Measurements from ENCODE around the gene KRTAP19-8.

Gene KRTAP19-8

DNA sequence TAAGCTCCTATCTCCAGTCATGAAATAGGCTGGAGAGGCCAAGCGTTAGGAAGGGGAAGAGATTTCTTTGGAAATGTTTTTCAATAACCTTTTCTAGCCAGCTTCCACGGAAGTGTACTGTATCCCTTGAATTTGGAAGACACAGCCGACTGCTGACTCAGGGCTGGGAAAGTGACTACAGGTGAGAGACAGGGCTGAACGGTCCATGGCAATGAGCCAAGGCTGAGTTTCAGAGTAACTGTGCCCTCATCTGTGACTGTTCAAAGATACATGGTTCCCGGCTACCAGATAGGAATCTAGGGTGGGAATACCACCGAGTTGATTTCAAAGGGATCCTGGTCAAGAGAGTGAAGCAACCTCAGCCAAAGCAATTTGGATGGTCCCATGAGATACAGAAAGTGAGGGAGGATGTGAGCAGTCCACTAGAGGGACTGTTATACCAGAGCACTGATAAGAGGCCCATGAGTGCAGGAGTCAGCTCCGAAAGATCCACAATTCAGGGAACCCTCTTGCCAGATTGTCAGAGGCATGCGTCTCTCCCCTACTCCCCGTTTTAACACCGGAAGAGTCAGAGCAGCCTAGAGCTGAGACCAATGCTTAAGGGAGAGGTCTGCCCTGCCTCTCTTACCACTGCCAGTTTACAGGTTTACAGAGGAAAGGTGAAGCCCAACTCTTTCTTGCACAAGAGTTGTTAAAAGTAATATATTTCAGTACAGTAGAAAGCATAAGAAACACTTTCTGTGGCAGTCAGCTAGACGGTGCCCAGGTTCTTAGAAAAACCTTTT, 3.2 kb upstream of the KRTAP19-8 start:
- no peak for TF ChIP-seq CTCF (IDR thresholded peaks at IDR 0.05; ENCODE audit: low read length, missing control alignments)
- DNase-seq (ENCODE audit: low read depth) = no peak
- no peak overlapping the region for H3K4me3 ChIP-seq (replicated peaks; ENCODE audit: low read depth, low read length)

DNA sequence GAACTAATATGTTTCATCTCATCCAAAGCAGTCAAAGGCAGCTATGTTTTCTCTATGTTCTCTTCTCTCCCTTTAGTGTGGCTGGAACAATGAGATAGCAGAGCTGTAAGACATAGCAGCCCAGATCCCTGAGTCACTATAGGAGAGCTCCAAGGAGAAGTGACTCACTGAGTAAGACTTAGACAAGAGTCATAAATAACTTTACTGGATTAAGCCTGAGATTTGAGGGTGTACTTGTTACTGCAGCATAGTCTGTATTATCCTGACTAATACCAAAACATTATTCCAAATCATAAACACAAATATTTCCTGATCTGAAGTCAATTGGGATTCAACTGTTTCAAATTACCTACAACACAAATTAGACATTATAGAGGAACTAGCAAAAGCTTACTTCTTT, 3.9 kb downstream of the KRTAP19-8 start:
- DNase-seq (ENCODE audit: low read depth) = no peak
- H3K4me3 ChIP-seq (replicated peaks; ENCODE audit: low read depth, low read length) = no peak overlapping the region
- TF ChIP-seq CTCF (IDR thresholded peaks at IDR 0.05; ENCODE audit: low read length, missing control alignments) = no peak

DNA sequence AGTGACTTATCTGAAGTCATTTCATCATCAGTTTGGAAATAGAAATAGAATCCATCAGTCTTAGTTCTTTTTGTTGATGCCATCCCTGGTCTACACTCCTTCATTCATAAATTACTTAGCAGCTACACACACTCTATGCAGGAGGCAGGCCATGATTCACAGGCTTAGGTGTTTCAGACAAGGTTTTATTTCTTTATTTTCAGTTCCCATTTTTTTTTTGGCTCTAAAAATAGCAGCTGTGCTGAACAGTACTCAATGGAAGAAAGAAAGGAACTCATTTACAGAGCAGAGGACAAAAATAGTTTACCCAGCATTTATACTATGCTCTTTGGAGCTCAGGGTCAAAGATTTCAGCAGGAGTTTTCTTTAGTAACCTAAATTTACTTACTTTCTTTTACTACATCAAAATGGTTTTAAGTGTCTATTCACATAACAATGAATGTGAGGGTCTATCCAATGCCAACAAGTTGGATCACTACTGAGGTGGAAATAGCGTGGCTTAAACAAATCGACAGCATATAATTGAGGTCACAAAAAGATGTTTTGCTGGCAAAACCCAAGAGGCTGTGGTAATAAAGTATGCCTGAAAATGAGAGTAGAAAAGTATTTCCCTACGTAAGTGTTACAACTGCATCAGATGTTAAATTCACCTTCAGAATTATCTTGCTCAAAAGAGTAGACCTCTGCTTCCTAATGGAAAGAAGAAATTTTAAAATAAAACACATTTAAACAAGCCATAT, 7.7 kb downstream of the KRTAP19-8 start:
- no peak for DNase-seq (ENCODE audit: low read depth)
- no peak for TF ChIP-seq CTCF (IDR thresholded peaks at IDR 0.05; ENCODE audit: low read length, missing control alignments)
- no peak overlapping the region for H3K4me3 ChIP-seq (replicated peaks; ENCODE audit: low read depth, low read length)

- H3K4me3 ChIP-seq (replicated peaks; ENCODE audit: low read depth, low read length) = no peak overlapping the region
- no peak for DNase-seq (ENCODE audit: low read depth)
- no peak for TF ChIP-seq CTCF (IDR thresholded peaks at IDR 0.05; ENCODE audit: low read length, missing control alignments)
Measured at GRCh38 chr21:31023680-31024079, 14.6 kb downstream of the KRTAP19-8 start.

DNA sequence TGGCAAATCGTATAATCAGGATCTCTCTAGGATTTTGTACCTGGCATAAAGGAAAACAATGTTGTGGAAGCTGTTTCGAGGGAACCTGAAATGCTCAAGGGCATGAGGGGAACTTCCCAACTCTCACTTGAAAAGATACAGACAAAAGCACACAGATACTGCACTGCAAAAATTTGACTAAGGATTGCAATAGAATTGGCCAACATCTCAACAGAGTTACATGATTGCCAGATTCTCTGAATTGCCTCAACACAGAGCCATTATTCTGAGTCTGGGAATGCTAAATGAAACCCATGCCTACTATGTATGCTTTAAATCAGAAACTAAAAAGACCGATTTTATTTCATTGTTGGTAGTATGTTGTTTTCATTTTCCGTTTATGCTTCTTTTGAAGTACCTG, 16.0 kb downstream of the KRTAP19-8 start:
- H3K4me3 ChIP-seq (replicated peaks; ENCODE audit: low read depth, low read length) = no peak overlapping the region
- DNase-seq (ENCODE audit: low read depth) = no peak
- no peak for TF ChIP-seq CTCF (IDR thresholded peaks at IDR 0.05; ENCODE audit: low read length, missing control alignments)

GRCh38 chr21:31018232-31018631, 20.0 kb downstream of the KRTAP19-8 start:
- no peak for DNase-seq (ENCODE audit: low read depth)
- TF ChIP-seq CTCF (IDR thresholded peaks at IDR 0.05; ENCODE audit: low read length, missing control alignments) = no peak
- H3K4me3 ChIP-seq (replicated peaks; ENCODE audit: low read depth, low read length) = no peak overlapping the region
